GM18519 (cell line): ENCODE results near the gene PNPLA7.
"Not testable (repeated sequence)": the region's sequence is repeated elsewhere in the genome, so short reads cannot be mapped to it uniquely, and the experiment has no call there.

ENCODE experiments used
- ATAC-seq: cut with Tn5 transposase; IDR thresholded peaks from one replicate; pipeline ENCODE4 v1.9.1; 2021; ENCODE audit warnings: mild to moderate bottlenecking, moderate library complexity; ENCODE audit not compliant: unreplicated experiment, low FRiP score

Gene PNPLA7

GRCh38 chr9:137550231-137550621, at the start of gene PNPLA7:
Gene PNPLA7 (minus strand): TSS chr9:137550402. CDS start chr9:137550197, 205 bp downstream.
- ATAC-seq: no peak

- no peak for ATAC-seq
Measured at GRCh38 chr9:137598943-137599342, 48.7 kb upstream of the PNPLA7 start.

GRCh38 chr9:137596577-137596976, 46.4 kb upstream of the PNPLA7 start:
- not testable (repeated sequence) for ATAC-seq

- ATAC-seq: no peak
Measured at GRCh38 chr9:137593176-137593575, 43.0 kb upstream of the PNPLA7 start.

DNA sequence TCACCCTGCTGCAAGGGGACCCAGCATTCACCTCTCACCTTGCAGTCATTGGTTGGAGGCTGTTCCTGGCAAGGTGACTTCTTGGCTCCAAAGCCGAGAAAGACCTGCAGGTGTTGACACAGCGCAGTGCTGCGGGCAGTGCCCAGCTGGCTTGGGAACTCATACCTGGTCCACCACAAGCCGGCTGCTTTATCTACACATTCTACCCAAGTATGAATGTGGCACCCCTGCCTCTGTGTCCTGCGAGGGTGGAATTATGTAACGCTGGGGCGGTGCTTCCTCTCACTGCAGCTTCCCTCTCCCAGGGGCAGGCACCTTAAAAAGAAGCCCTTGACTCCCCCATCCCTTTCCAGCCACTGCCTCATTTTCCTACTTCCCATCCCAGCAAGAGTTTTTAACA, 42.6 kb upstream of the PNPLA7 start:
- no peak for ATAC-seq

DNA sequence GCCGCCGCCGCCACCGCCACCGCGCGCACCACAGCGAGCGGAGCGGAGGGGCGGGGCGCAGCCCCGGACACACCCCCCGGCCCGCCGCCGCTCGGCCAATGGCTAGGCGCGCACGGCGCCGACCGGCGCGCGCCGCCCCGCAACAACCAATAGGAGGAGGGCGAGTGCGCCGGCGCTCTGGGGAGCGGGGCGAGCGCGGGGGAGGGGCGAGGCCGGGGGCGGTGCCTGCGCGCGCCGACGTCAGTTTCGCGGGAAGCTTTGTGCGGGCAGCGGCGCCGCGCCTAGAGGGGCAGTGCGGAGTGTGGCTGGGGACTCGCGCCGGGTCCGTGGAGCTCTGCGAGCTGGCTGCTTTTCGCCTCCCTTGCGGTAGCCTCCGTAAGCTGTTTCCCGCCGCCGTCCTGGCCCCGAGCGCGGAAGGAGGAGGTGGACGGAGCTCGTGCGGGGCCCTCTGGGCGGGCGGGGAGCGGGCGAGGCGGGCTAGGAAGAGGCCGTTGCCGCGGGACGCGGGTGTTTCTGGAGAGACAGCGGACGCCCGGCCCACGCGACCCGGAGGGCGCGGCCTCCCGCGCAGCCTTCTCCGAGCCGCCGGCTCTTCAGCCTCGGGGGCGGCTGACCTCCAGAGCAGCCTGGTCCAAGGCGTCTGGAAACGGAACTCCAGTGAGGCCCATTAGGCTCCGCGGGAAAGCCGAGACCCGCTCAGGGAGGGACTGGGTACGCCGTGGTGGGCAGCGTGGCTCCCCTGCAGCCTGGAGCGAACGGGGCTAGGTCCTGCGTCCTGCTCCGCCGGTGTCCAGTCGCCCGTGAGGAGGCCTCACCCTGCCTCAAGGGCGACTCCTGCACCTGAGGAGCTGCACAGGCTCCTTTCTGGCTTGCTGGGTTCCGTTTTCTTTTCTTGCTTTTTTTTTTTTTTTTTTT, 40.5 kb upstream of the PNPLA7 start, which contains the start of gene ZMYND19:
Gene ZMYND19, minus strand, starts transcription at position 44 of the 915 bp plus-strand sequence. CDS start 249 bp downstream, outside the sequence.
- ATAC-seq: peak; percentile 74

DNA sequence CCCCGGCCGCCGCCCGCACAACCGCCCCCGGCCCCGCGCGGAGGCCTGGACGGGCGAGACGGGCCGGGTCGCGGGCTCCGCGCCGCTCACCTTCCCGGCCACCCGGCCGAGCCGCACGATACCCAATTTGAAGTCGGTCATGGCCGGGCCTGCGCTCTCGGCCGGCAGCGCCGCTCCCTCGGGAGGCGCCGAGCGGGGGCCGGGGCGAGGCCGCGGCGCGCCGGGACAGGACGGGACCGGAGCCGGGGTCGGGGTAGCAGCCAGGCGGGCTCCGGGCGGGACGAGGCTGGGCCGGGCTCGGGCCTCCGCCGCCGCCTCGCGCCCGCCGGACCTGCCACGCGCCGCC, 39.9 kb upstream of the PNPLA7 start:
- peak; percentile 17 for ATAC-seq

GRCh38 chr9:137589441-137590122, 39.4 kb upstream of the PNPLA7 start:
- ATAC-seq: peak; percentile 10

DNA sequence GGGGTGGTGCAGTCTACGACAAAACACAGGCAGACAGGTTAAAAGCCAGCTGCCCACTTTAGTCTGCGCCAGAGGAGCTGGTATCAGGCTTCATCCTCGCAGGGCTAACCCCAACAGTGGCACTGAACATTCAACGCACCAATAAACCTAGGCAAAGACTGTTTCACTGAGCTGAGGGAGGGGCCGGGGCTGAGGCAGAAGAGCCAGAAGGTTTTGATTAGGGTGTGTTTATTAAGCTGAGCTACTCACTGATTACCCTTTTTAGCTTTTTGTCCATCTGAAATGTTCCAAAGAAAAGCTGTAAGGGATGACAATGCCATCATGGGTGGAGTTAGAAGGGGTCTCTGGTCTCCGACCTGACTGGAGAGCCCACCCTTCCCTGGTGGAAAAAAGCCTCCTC, 38.7 kb upstream of the PNPLA7 start:
- no peak for ATAC-seq

DNA sequence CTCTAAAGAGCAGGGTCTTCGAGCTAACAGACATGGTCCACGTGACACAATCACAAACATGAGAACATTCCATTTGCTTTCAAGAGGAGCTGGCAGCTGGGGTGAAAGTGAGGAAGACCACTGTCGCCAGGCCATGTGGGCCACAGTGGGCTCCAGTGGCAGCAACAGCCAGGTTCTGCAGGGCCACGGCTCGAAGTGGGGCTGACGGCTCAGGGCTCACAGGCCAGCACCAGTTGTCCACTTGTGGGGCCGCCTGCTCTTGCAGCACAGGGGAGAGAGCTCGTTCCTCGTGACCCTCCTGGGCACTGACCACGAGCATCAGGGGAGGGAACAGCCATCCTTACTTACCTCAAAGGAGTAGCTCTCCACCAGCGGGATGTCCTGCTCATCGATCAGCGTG, 38.1 kb upstream of the PNPLA7 start:
- no peak for ATAC-seq

GRCh38 chr9:137586854-137587253, 36.7 kb upstream of the PNPLA7 start:
- ATAC-seq: no peak

- no peak for ATAC-seq
Measured at GRCh38 chr9:137583957-137584356, 33.8 kb upstream of the PNPLA7 start.

DNA sequence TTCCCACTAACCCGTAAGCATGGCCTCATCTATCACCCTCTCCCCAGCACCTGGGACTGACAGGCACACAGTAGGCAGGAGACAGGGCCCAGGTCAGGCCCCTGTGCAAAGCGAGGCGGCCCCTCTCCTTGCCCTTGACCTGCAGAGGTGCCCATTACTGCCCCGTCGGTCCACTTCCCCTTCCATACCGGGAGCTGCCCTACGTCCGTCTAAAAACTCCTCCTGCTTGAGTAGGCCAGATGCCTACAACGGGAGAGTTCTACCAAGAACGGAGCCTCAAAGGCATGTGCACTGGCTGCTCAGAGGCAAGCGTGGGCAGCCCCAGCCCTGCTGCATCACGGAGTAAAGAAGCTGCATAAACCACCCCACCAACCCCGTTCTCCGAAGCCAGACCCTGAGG, 33.1 kb upstream of the PNPLA7 start:
- no peak for ATAC-seq

- no peak for ATAC-seq
Measured at GRCh38 chr9:137582286-137582860, 32.2 kb upstream of the PNPLA7 start.

DNA sequence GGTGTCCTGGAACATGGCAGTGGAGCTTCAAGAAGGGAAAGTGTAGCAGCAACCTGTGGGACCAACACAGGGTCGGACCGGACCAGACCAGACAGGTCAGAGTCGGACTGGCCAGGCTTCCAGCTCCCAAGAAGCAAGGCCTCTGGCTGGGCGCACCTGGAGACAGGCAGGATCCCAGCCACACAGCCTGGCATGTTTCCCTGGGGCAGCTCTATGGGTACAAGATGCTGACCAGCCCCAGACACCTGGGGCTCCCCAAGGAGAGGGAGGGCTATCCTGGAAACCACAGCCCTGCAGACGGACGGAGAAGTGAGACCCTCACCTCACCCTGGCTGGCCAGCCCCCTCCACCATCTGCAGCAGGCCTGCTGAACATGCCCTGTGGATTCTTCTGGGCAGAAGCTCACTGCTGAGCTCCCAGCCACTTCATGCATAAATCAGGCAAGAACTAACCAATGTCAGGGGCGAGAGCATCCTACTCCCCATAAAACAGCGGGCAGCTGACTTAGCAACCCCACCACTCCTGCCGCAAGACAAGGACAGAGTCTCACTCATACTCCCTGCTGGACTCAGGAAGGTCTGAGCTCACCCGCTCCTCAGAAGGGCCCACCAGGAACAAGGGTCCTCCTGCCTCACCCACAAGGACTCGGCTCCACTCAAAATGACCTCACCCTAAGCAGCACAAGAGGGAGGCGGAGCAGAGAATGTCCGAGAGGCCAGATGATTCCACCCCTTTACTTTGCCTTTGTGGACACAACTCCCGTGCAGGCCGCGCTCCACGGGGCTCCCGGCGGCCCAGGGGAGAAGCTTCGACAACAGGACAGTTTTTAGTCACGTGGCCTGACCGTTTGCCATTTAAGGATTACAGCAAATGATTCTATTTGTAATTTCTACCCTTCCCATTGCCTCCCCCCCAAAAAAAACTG, 31.4 kb upstream of the PNPLA7 start:
- no peak for ATAC-seq

GRCh38 chr9:137580954-137581322, 30.7 kb upstream of the PNPLA7 start:
- ATAC-seq: no peak

DNA sequence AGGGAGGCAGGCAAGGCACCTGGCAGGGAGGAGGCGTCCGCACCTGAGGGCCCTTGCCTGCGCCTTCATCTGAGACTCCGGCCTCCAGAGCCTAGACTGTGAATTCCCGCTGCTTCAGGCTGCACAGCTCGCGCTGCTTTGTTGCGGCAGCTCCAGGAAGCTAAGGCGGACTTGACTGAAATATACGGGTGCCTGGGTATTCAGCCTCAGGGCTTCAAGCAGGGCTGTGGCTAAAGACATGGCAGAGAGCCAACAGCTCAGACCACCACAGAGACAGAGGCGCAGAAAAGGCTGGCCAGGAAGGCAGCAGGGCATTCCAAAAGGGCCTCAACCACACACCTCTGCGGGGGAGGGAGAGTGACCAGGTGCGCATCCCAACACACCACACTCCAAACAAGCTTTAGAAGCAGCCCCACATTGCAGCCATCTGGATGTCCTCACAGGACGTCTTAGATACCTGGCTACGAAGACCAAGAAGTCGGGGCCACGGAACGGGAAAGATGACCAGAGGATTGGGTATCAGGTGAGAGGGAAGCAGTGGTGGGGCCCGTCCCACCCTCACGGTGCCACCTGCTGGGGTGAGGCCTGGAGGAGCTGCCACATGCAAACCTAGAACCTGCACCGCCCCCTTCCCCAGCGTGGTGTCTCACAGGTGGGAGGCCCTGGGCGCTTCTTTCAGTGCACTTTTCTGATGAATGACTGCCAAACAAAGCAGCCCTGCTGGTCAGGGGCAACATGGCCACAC, 30.2 kb upstream of the PNPLA7 start:
- ATAC-seq: no peak

GRCh38 chr9:137579259-137579604, 29.0 kb upstream of the PNPLA7 start:
- ATAC-seq: no peak

GRCh38 chr9:137578518-137579258, 28.5 kb upstream of the PNPLA7 start, which contains the start of gene DPH7:
Gene DPH7 (minus strand): TSS chr9:137578925. CDS start chr9:137578777, 148 bp downstream.
- peak; percentile 64 for ATAC-seq
